Activated naive CD8-positive, alpha-beta T cell treated with anti-CD3 and anti-CD28 coated beads, Interleukin-2, amount 10 ng/mL, durations not matched to agents 7 days and 5 days (primary cell): Measurements from ENCODE around the gene RAVER2. TPM values are rescaled to one million over a fixed set of nuclear protein-coding genes. Genes with fewer than 3 reads are reported as not detected.

Experiments
- total RNA-seq, 2 experiments: library from RNA; stranded (reverse); gene quantifications; one replicate each; pipeline ENCODE4 v1.2.3, GENCODE V29; 2021

RAVER2 gene
- total RNA-seq, 2 experiments from 2014 or later = 7.7 to 9.2 TPM

Other genes starting within 250 kb of the RAVER2 start
- 100 to 1,000 TPM; 213 to 236 TPM for gene JAK1, start 221.5 kb downstream of the RAVER2 start, total RNA-seq